GM18505 (cell line): ENCODE results near the gene PSTK.

Experiments
- ATAC-seq: cut with Tn5 transposase; IDR thresholded peaks from one replicate; pipeline ENCODE4 v1.9.1; 2021; ENCODE audit not compliant: unreplicated experiment
- POLR2A ChIP-seq: IDR thresholded peaks from 4 replicates; pipeline ENCODE4 v1.6.1; 2011; ENCODE audit warnings: borderline replicate concordance; ENCODE audit not compliant: insufficient read depth, insufficient read length; ENCODE audit errors: extremely low read depth

PSTK gene

GRCh38 chr10:123017421-123018165, 37.4 kb downstream of the PSTK start:
- no peak for ATAC-seq
- no peak for TF ChIP-seq POLR2A

- TF ChIP-seq POLR2A = no peak
These were observed 38.3 kb downstream of the PSTK start for GRCh38 chr10:123018531-123018930.

GRCh38 chr10:123019264-123019663, 39.1 kb downstream of the PSTK start:
- TF ChIP-seq POLR2A = no peak
- no peak for ATAC-seq

More at GRCh38 chr10:123018531-123018930, 38.3 kb downstream of the PSTK start:
- ATAC-seq = no peak

GRCh38 chr10:123019941-123020703, 39.9 kb downstream of the PSTK start:
- ATAC-seq = no peak

GRCh38 chr10:123021517-123021916, 41.3 kb downstream of the PSTK start:
- TF ChIP-seq POLR2A = no peak
- no peak for ATAC-seq

More at GRCh38 chr10:123019941-123020703, 39.9 kb downstream of the PSTK start:
- no peak for TF ChIP-seq POLR2A

- no peak for TF ChIP-seq POLR2A
- no peak for ATAC-seq
These were observed 44.3 kb downstream of the PSTK start for GRCh38 chr10:123024540-123024939.

- TF ChIP-seq POLR2A = no peak
These were observed 46.1 kb downstream of the PSTK start for GRCh38 chr10:123026302-123026701.

GRCh38 chr10:123027861-123028260, 47.7 kb downstream of the PSTK start:
- no peak for ATAC-seq
- no peak for TF ChIP-seq POLR2A

More at GRCh38 chr10:123026302-123026701, 46.1 kb downstream of the PSTK start:
- ATAC-seq = no peak

- no peak for ATAC-seq
- no peak for TF ChIP-seq POLR2A
These were observed 50.9 kb downstream of the PSTK start for GRCh38 chr10:123031124-123031523.

- no peak for TF ChIP-seq POLR2A
- no peak for ATAC-seq
These were observed 54.1 kb downstream of the PSTK start for GRCh38 chr10:123034332-123034731.

- no peak for TF ChIP-seq POLR2A
- no peak for ATAC-seq
These were observed 55.4 kb downstream of the PSTK start for GRCh38 chr10:123035467-123036086.

- no peak for ATAC-seq
- TF ChIP-seq POLR2A = no peak
These were observed 58.8 kb downstream of the PSTK start for GRCh38 chr10:123038782-123039631.

- ATAC-seq = no peak
- no peak for TF ChIP-seq POLR2A
These were observed 59.4 kb downstream of the PSTK start for GRCh38 chr10:123039632-123039930.
